Muscle of arm (tissue), 14 donors: ENCODE results near the gene NPBWR2. TPM values are rescaled to one million over a fixed set of nuclear protein-coding genes. Genes with fewer than 3 reads are reported as not detected.

Experiments used
- DNase-seq: peaks from one replicate; pipeline ENCODE4 v3.0.0-alpha.2; 2013
- long read RNA-seq, 11 donors: transcript quantifications; one replicate each; lab custom pipeline, GENCODE V29; 2026
- polyA plus RNA-seq, 12 donors: library from polyadenylated mRNA; unstranded; fragments of 120-200 nt; gene quantifications; one replicate each; pipeline ENCODE4 v1.2.1, GENCODE V29; 2013; ENCODE audit not compliant: insufficient read length in 12 of 12

Gene NPBWR2
- not detected for polyA plus RNA-seq
- long read RNA-seq, donor 1, result 0 reads
- long read RNA-seq, donor 2, result 0 reads
- long read RNA-seq, donor 3, result 0 reads
- long read RNA-seq, donor 4, result 0 reads
- long read RNA-seq, donor 5, result 0 reads
- long read RNA-seq, donor 6, result 0 reads
- long read RNA-seq, donor 7, result 0 reads
- long read RNA-seq, donor 8, result 0 reads
- long read RNA-seq, donor 9, result 0 reads
- long read RNA-seq, donor 10, result 0 reads
- long read RNA-seq, donor 11, result 0 reads

- no peak for DNase-seq
Observed at GRCh38 chr20:64106981-64107735, at the start of gene NPBWR2. Gene NPBWR2 (minus strand): TSS chr20:64107565. CDS start chr20:64106831, 734 bp downstream.

DNA sequence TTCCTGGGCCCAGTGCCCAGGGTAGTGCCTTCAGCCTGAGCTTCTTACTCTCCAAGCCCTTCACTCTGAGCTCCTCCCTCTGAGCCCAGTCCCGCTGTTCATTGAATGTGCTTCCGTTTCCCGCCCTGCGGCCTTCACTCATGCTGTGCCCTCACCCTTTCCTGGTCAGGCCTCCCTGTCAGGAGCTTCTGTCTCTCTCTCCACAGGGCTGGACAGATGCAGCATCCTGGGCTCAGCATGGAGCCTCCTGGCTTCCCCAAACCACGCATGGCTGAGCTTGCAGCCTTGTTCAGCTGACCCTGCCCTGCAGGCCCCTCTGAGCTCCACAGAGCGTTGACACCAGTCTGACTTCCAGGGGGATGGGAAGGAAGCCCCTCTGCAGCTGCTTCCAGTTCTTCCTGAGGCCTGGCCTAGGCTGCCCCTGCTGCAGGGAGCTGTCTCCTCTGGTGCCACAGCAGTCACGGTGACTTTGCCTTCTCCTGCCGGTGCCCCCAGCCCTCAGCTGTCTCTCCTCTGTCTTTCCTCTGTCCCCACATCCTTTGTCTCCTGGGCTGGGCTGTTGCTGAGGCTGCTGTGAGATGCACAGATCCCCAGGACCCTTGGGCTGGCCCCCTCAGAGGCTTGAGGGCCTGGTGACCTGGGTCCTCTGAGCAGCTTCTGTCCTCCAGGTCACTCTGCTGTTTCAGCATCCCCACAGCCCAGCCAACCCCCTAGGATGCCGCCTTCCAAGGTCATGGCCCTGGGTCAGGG lies 48.9 kb upstream of the NPBWR2 start:
- no peak for DNase-seq

- DNase-seq, result no peak
Observed at GRCh38 chr20:64155258-64156135, 48.1 kb upstream of the NPBWR2 start.

- DNase-seq, result no peak
Observed at GRCh38 chr20:64154590-64155257, 47.4 kb upstream of the NPBWR2 start.

- DNase-seq, result no peak
Observed at GRCh38 chr20:64153861-64154589, 46.7 kb upstream of the NPBWR2 start.

DNA sequence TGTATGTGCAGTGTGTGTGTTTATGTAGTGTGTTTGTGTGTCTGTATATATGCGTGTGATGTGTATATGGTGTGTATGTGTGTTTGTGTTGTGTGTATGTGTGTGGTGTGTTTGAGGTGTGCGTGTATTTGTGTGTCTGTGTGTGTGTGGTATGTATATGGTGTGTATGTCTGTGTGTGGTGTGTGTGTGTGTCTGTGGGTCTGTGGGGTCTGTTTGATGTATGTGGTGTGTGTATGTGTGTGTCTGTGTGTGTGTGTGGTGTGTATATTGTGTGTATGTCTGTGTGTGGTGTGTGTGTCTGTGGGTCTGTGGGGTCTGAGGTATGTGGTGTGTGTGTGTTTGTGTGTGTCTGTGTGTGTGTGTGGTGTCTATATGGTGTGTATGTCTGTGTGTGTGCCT lies 46.0 kb upstream of the NPBWR2 start:
- DNase-seq, result no peak

DNA sequence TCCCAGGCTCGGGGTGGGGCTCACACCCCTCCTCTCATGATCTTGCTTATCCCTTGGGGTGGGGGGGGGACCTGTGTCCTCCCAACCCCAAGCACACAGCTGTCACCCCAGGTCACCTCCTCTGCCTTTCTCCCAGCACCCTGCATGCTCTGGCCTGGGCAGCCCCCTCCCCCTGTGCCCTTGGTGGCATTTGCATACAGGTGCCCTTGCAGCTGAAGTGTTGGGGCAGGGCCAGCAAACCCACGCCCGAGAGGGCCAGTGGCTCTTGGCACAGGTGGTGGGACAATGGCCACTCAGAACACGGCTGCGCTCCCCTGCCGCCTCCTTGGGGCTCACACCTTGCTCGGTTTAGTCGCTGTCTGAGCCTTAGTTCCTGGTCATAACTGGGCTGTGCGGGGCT lies 45.5 kb upstream of the NPBWR2 start:
- no peak for DNase-seq

DNA sequence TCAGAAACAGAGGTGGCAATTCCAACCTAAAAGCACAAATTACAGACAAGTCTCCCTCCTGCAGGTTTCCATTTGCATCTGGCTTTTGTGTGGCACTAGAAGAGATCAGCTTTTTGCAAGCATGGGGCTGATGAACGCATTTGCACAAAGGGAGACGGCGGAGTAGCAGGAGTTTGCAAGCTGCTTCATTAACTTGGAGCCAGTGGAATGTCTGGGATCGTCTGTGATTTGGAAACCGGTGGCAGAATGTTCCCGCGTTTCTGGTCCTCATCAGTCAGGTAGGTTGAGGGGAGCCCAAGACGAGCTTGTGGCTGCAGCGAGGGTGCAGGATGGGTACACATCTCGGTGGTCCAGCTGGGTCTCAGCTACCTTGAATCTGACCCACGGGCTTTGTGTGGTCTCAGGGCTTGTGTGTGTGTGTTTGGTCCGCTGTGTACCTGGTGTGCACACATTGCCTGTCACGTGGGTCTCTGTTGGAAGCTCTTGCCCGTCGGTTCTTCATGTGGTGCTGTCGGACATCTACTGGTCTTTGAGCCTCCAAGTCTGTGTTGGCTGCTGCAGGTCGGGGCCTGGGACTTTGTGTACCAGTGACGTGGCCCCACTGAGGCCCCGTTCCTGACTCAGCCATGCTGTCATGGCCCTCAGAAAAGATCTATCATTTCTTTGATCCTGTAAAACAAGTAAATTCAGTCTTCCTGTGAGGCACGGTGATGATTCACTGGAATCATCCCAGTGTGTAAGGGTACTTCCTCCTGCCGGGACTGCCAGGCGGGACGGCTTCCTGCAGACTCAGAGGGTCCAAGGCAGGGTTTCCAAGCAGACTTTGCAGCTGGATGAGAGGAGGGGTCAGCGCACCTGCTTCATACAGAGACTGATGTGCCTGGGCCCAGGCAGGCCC lies 44.5 kb upstream of the NPBWR2 start:
- no peak for DNase-seq

DNA sequence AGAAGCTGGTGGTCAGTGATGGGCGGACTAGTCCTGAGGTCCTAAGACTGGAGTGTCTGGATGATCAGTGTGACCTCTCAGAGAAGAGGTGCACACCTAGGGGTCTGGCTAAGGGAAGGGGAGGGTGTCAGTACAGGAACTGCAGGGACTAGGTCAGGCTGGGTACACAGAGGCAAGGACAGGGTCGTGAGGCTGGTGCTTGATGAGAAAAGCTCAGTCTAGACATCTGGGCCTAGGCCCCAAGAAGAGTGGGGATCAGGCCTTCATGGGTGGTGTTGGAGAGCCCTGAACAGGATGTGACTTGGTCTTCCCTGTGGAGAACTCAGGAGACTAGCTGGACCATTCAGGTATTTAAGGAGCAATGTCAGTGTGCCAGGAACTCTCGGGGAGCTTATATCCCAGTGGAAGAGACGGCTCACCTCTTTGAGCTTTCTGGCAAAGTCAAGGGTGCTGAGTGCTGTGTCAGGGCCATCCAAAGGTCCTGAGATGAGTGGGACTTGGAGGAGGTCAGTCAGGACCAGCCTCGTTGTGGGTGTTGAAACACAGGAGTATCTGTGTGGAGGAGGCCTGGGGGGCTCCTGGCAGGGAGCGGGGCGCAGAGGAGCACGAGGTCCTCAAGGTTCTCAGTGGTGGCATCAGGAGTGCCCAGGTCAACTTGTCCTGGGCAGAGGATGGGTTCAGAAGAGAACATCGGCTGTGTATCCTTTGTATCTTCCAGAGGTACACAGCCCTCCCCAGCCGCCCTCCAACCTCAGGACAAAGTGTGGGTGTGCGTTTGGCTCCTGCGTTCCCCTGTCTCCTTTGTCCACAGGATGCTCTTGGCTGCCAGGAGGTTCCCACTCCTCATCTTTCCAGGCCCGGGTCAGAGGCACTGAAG lies 43.6 kb upstream of the NPBWR2 start:
- DNase-seq, result no peak

DNA sequence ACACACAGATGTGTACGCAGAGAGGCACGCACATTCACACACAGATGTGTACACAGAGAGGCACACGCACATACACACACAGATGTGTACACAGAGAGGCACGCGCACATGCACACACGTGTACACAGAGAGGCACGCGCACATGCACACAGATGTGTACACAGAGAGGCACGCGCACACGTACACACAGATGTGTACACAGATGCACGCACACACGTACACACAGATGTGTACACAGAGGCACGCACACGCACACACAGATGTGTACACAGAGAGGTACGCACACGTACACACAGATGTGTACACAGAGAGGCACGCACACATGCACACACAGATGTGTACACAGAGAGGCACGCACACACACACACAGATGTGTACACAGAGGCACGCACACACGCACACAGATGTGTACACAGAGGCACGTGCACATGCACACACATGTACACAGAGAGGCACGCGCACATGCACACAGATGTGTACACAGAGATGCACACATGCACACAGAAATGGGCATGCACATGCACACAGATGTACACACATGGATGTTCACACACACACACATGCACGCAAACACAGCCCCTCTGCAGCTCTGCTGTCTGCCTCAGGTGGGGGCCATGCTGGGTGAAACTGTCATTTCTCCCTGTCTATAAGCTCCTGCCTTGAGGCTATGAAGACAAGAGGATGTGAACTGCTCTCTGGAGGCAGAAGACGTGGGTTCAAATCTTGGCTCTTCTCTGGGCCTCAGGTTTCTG lies 42.6 kb upstream of the NPBWR2 start:
- DNase-seq, result no peak

DNA sequence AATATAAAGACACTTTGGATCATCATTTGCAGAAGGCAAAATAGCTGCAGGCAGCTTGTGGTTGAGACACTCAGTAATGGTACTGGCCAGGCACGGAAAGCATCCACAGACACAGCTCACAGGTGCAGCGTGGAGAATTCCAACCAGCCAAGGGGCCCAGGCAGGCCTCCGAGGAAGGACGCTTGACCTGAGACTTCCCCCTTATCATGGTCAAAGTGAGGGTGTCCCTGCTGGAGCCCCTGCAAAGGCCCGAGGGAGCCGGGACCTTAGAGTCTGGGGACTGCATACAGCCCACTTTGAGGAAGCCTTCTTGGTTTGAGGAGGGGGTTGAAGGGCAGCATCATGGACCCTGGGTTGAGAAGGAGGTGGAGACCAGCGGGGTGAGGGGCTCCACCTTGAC lies 41.8 kb upstream of the NPBWR2 start:
- no peak for DNase-seq

GRCh38 chr20:64148581-64148980 lies 41.2 kb upstream of the NPBWR2 start:
- DNase-seq, result no peak

GRCh38 chr20:64146936-64147477 lies 39.6 kb upstream of the NPBWR2 start:
- no peak for DNase-seq

- no peak for DNase-seq
Observed at GRCh38 chr20:64146301-64146935, 39.1 kb upstream of the NPBWR2 start.

DNA sequence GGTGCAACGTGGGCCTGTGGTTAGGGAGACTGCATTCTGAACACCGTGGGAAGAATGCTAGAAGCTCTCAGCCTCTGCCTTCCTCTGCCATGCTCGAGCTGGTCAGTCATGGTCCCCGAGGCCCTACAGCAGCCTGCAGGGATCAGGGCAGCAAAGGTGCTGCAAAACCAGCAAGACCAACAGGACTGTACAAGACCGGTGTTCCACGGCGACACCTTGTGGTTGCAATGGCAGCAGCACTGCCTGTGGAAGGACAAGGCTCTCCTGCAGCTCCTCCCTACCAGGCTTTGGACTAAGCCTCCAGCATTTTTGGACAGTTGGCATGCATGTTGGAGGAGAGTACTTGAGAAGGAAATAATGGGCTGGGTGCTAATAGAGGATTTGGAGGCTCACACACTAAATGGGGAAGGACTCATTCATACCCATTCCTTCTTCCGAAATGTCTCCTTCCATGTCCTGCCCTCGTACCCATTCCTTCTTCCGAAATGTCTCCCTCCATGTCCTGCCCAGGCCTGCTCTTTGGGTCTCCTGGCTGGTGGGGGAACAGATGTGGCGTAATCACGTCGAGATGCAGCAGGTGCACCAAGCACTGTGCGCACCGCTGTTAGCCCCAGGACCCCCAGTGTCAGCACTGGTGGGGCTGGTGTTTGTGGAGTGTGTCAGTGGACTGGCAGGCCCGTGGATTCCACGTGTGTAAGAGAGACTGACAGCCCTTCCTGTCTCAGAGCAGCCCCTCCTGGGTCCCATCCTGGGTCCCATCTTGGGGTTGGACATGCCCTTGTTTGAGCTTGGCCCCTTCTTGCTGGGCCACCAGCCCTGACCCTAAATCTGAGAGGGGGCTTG lies 38.3 kb upstream of the NPBWR2 start:
- DNase-seq, result no peak
